Fibroblast of the aortic adventitia (primary cell): Measurements from ENCODE around the gene GALNT11. TPM values are rescaled to one million over a fixed set of nuclear protein-coding genes. Genes with fewer than 3 reads are reported as not detected.

Source experiments
- DNase-seq: peaks from one replicate; pipeline ENCODE4 v3.0.0-alpha.2; 2010; ENCODE audit warnings: low read depth
- H3K4me3 ChIP-seq: 2 replicates; pipeline ENCODE4 v1.5.1; 2011; ENCODE audit warnings: low read depth, mild to moderate bottlenecking, control low read depth, low read length, moderate library complexity
- small RNA-seq: library from RNA; depleted of rRNA; stranded (forward); fragments of <200 nt; gene quantifications from one replicate; pipeline ENCODE3, GENCODE V24; 2012
- total RNA-seq: library from RNA; depleted of rRNA; stranded (reverse); fragments of >200 nt; gene quantifications from 2 replicates; pipeline ENCODE4 v1.2.3, GENCODE V29; 2012; ENCODE audit warnings: low replicate concordance
- TF ChIP-seq, protein P1 (sequence below): IDR thresholded peaks from 2 replicates; pipeline ENCODE4 v1.5.1; 2011; ENCODE audit warnings: mild to moderate bottlenecking, low read length, control low read depth, inconsistent platforms; ENCODE audit not compliant: insufficient read depth

The GALNT11 gene
- total RNA-seq, 1 donor, result 40.0 TPM

GRCh38 chr7:152149363-152149762 is 123.9 kb downstream of the GALNT11 start:
- DNase-seq, result no peak
- TF ChIP-seq, protein P1, sequence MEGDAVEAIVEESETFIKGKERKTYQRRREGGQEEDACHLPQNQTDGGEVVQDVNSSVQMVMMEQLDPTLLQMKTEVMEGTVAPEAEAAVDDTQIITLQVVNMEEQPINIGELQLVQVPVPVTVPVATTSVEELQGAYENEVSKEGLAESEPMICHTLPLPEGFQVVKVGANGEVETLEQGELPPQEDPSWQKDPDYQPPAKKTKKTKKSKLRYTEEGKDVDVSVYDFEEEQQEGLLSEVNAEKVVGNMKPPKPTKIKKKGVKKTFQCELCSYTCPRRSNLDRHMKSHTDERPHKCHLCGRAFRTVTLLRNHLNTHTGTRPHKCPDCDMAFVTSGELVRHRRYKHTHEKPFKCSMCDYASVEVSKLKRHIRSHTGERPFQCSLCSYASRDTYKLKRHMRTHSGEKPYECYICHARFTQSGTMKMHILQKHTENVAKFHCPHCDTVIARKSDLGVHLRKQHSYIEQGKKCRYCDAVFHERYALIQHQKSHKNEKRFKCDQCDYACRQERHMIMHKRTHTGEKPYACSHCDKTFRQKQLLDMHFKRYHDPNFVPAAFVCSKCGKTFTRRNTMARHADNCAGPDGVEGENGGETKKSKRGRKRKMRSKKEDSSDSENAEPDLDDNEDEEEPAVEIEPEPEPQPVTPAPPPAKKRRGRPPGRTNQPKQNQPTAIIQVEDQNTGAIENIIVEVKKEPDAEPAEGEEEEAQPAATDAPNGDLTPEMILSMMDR, result no peak
- no peak overlapping the region for H3K4me3 ChIP-seq

- DNase-seq, result no peak
- TF ChIP-seq, protein P1, result no peak
- no peak overlapping the region for H3K4me3 ChIP-seq
Measured at GRCh38 chr7:152152267-152152666, 126.8 kb downstream of the GALNT11 start.

- no peak for DNase-seq
- H3K4me3 ChIP-seq, result no peak overlapping the region
- TF ChIP-seq, protein P1, result no peak
Measured at GRCh38 chr7:152158801-152159587, 133.5 kb downstream of the GALNT11 start.

- DNase-seq, result no peak
- TF ChIP-seq, protein P1, result no peak
- no peak overlapping the region for H3K4me3 ChIP-seq
Measured at GRCh38 chr7:152161171-152161570, 135.7 kb downstream of the GALNT11 start.

GRCh38 chr7:152162287-152162686 is 136.8 kb downstream of the GALNT11 start:
- DNase-seq, result no peak
- H3K4me3 ChIP-seq, result no peak overlapping the region
- TF ChIP-seq, protein P1, result no peak

Small RNAs within 50 kb of the gene (small RNA-seq; reads per million reads assigned to genes)
- gene RF00017, result not detected

Other genes starting within 250 kb of the GALNT11 start
- gene PRKAG2, start 148.6 kb upstream of the GALNT11 start, total RNA-seq, result 9.6 and 10.0 TPM in 2 replicates
- gene GALNTL5, start 69.2 kb upstream of the GALNT11 start, total RNA-seq, result not detected in 2 replicates